OCI-LY7 (cell line): ENCODE measurements around the gene RPS21. TPM values are rescaled to one million over a fixed set of nuclear protein-coding genes. Genes with fewer than 3 reads are reported as not detected.

Source experiments
- BruUV-seq: library from RNA; stranded (reverse); fragments of 400-500 nt; replicated peaks from 2 replicates; lab custom pipeline; 2021; lab: Mats Ljungman, UMichigan
- CTCF ChIA-PET: fragments of 300-600 bp; sonication (Branson Sonifier 250); formaldehyde crosslinking; loops from one replicate; lab custom pipeline; 2022; ENCODE audit warnings: antibody characterized with exemption; ENCODE audit not compliant: unreplicated experiment; lab: Charles Lee
- POLR2A ChIA-PET: fragments of 300-600 bp; sonication (Branson Sonifier 250); formaldehyde crosslinking; loops from one replicate; lab custom pipeline; 2022; ENCODE audit warnings: antibody characterized with exemption; lab: Charles Lee
- DNase-seq: peaks from one replicate; pipeline ENCODE4 v3.0.0-alpha.2; 2015; ENCODE audit warnings: low spot score
- H2AFZ ChIP-seq: fragments of 200-600 bp; sonication (generic), shearing (Covaris generic); 2 replicates; pipeline ENCODE4 v1.6.1; 2014; ENCODE audit warnings: mild to moderate bottlenecking, antibody characterized with exemption, low read length, moderate library complexity
- H3K27ac ChIP-seq: fragments of 200-600 bp; sonication (generic); 2 replicates; pipeline ENCODE4 v1.5.1; 2014; ENCODE audit warnings: mixed run types, low read depth, mild to moderate bottlenecking, moderate library complexity, low read length, inconsistent platforms; ENCODE audit not compliant: poor library complexity, severe bottlenecking
- H3K36me3 ChIP-seq: fragments of 200-600 bp; sonication (generic); 2 replicates; pipeline ENCODE4 v1.6.1; 2014; ENCODE audit warnings: mild to moderate bottlenecking, antibody characterized with exemption, low read length, moderate library complexity, mixed read lengths; ENCODE audit not compliant: insufficient read depth
- H3K4me1 ChIP-seq: fragments of 200-600 bp; sonication (generic); 2 replicates; pipeline ENCODE4 v1.5.1; 2014; ENCODE audit warnings: mild to moderate bottlenecking, low read length; ENCODE audit not compliant: insufficient read depth, poor library complexity, severe bottlenecking
- H3K4me2 ChIP-seq: fragments of 200-600 bp; sonication (generic); 2 replicates; pipeline ENCODE4 v1.6.1; 2014; ENCODE audit warnings: mild to moderate bottlenecking, low read length
- H3K4me3 ChIP-seq: fragments of 200-600 bp; sonication (generic); 2 replicates; pipeline ENCODE4 v1.5.1; 2014; ENCODE audit warnings: mild to moderate bottlenecking, low read depth, low read length; ENCODE audit not compliant: poor library complexity, severe bottlenecking
- H3K79me2 ChIP-seq: fragments of 200-600 bp; sonication (generic); 2 replicates; pipeline ENCODE4 v1.6.1; 2016; ENCODE audit warnings: low read depth, mild to moderate bottlenecking, low read length, moderate library complexity, mixed read lengths; ENCODE audit not compliant: insufficient read depth
- H3K9me2 ChIP-seq: fragments of 200-600 bp; sonication (generic); 2 replicates; pipeline ENCODE4 v1.6.1; 2016; ENCODE audit warnings: mild to moderate bottlenecking, low read length, mixed read lengths; ENCODE audit not compliant: insufficient read depth
- H3K9me3 ChIP-seq: fragments of 200-600 bp; sonication (generic); 2 replicates; pipeline ENCODE4 v1.6.1; 2014; ENCODE audit warnings: mild to moderate bottlenecking, mixed run types, low read length, mixed read lengths
- H4K20me1 ChIP-seq: fragments of 200-600 bp; sonication (generic); 2 replicates; pipeline ENCODE4 v1.6.1; 2014; ENCODE audit warnings: mild to moderate bottlenecking, antibody characterized with exemption, low read length, moderate library complexity, mixed read lengths; ENCODE audit not compliant: insufficient read depth
- EZH2phosphoT487 ChIP-seq: fragments of 200-600 bp; sonication (generic); IDR thresholded peaks from 2 replicates; pipeline ENCODE4 v1.6.1; 2018; ENCODE audit warnings: low read depth, borderline replicate concordance, mild to moderate bottlenecking, mixed run types, antibody characterized with exemption, low read length, moderate library complexity, mixed read lengths
- intact Hi-C: fragments of 100-400 bp; cut with micrococcal nuclease; formaldehyde crosslinking; loops from one replicate; pipeline ENCODE4 v1.10.0; 2022; ENCODE audit not compliant: unreplicated experiment
- total RNA-seq, 2 experiments: library from RNA; depleted of rRNA in 1 of 2; stranded (reverse); fragments of >200 nt in 1 of 2; shearing (Covaris generic) in 1 of 2; gene quantifications; 2 replicates each; pipeline ENCODE4 v1.2.3, GENCODE V29; 2014 to 2022
- TF ChIP-seq, protein P1 (sequence below): fragments of 200-600 bp; sonication (generic); conservative IDR thresholded peaks from 2 replicates; pipeline ENCODE4 v1.5.1; 2014; ENCODE audit warnings: mild to moderate bottlenecking, antibody characterized with exemption, low read length, moderate library complexity, mixed read lengths

The RPS21 gene
- total RNA-seq, 2 experiments from 2014 or later = 2,571 to 3,376 TPM

DNA sequence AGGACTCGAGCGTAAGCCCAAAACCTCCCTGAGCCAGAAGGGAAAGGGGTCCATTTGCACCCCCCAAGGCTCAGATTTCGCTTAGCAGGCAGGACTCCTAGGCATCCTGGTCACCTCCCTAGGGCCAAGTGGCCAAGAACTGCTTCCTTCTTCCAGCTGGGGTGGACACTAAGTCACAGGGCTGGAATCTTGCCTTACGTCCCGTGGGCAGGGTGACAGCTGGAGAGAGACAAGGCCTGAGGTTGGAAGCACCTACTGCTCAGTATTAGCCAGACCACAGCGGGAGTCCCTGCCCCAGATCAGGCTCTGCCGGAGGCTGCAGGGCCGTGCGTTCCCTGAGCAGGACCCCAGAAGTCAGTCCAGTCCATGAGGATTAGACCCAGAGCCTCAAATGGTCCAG, 39.5 kb upstream of the RPS21 start:
- Histone ChIP-seq H3K9me2 (no peaks in the 10 kb centered on the region), H3K79me2 (no peaks in the 10 kb centered on the region), H3K4me2 (no peak overlapping the region), H2AFZ (no peak overlapping the region), H3K9me3 (no peaks in the 10 kb centered on the region), H4K20me1 (no peaks in the 10 kb centered on the region), H3K36me3 (peaks cover 31% of the 10 kb centered on the region), H3K27ac (no peak overlapping the region), H3K4me3 (no peak overlapping the region), H3K4me1 (peaks cover 5% of the 10 kb centered on the region)
- no peak for TF ChIP-seq EZH2phosphoT487
- TF ChIP-seq, protein P1, sequence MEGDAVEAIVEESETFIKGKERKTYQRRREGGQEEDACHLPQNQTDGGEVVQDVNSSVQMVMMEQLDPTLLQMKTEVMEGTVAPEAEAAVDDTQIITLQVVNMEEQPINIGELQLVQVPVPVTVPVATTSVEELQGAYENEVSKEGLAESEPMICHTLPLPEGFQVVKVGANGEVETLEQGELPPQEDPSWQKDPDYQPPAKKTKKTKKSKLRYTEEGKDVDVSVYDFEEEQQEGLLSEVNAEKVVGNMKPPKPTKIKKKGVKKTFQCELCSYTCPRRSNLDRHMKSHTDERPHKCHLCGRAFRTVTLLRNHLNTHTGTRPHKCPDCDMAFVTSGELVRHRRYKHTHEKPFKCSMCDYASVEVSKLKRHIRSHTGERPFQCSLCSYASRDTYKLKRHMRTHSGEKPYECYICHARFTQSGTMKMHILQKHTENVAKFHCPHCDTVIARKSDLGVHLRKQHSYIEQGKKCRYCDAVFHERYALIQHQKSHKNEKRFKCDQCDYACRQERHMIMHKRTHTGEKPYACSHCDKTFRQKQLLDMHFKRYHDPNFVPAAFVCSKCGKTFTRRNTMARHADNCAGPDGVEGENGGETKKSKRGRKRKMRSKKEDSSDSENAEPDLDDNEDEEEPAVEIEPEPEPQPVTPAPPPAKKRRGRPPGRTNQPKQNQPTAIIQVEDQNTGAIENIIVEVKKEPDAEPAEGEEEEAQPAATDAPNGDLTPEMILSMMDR = no peak
- no TSS peak for BruUV-seq
- CTCF ChIA-PET = no interaction called here
- POLR2A ChIA-PET = no interaction called here
- no peak for DNase-seq
- intact Hi-C loops = no loop called here

DNA sequence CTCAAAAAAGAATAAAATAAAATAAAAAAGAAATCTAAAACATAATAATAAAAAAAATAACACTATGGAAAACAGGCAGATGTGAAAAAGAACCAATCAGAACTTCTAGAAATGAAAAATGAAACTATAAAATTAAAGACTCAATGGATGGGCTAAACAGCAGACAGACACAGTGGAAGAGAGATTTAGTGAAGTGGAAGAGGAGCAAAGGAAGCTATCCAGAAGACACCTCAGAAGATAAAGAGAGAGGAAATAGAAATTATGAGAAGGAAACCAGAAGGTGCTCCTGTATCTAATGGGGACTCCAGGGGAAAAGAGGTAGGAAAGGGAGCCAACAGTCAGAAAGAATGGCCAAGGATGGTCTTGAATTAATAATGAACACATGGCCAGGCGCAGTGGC, 38.3 kb upstream of the RPS21 start:
- peaks cover 5% of the 10 kb centered on the region for H3K4me1 ChIP-seq
- H2AFZ ChIP-seq = no peak overlapping the region
- H3K4me3 ChIP-seq = no peak overlapping the region
- CTCF ChIA-PET = no interaction called here
- H3K36me3 ChIP-seq = peaks cover 28% of the 10 kb centered on the region
- H3K9me3 ChIP-seq = no peaks in the 10 kb centered on the region
- no peak overlapping the region for H3K4me2 ChIP-seq
- H3K79me2 ChIP-seq = no peaks in the 10 kb centered on the region
- no peaks in the 10 kb centered on the region for H4K20me1 ChIP-seq
- no peak for DNase-seq
- no peak overlapping the region for H3K27ac ChIP-seq
- TF ChIP-seq EZH2phosphoT487 = no peak
- TF ChIP-seq, protein P1 = no peak
- intact Hi-C loops = no loop called here
- BruUV-seq = no TSS peak
- POLR2A ChIA-PET = no interaction called here
- H3K9me2 ChIP-seq = no peaks in the 10 kb centered on the region

- H3K4me1 ChIP-seq = peaks cover 5% of the 10 kb centered on the region
- no peaks in the 10 kb centered on the region for H3K79me2 ChIP-seq
- no peak for DNase-seq
- H4K20me1 ChIP-seq = no peaks in the 10 kb centered on the region
- H3K4me3 ChIP-seq = no peak overlapping the region
- peaks cover 28% of the 10 kb centered on the region for H3K36me3 ChIP-seq
- CTCF ChIA-PET = interaction anchor here (0.7 kb wide), 1 partner anchor 19 kb away, joined by 3 read pairs; no protein-coding TSS in a partner anchor
- intact Hi-C loops = no loop called here
- POLR2A ChIA-PET = no interaction called here
- no peaks in the 10 kb centered on the region for H3K9me2 ChIP-seq
- no TSS peak for BruUV-seq
- TF ChIP-seq EZH2phosphoT487 = no peak
- TF ChIP-seq, protein P1 = no peak
- no peak overlapping the region for H2AFZ ChIP-seq
- no peak overlapping the region for H3K4me2 ChIP-seq
- H3K27ac ChIP-seq = no peak overlapping the region
- H3K9me3 ChIP-seq = no peaks in the 10 kb centered on the region
Observed at GRCh38 chr20:62349556-62350097, 37.3 kb upstream of the RPS21 start.
